ENCODE data around the gene DAPK2.

Gene DAPK2

DNA sequence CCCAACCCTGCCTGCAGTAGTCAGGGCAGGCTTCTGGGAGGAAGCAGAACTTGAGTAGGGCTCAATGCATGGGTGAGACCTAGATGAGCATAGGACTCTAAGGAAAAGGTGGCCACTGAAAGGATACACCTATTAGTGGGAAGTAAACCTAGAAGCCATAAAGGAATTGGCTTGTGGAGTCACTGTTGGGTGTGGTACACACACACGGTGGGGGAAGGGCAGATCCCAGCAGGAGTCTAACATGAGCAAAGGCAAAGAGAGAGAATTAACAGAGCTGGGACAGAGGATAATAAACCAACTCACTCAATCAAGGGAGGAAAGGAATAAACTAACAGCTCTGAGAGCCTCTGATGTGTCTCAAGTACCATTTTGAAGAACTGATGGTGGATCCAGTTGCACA, 23.1 kb downstream of the DAPK2 start:
- no peak for DNase-seq (ENCODE audit: low read depth)

DNA sequence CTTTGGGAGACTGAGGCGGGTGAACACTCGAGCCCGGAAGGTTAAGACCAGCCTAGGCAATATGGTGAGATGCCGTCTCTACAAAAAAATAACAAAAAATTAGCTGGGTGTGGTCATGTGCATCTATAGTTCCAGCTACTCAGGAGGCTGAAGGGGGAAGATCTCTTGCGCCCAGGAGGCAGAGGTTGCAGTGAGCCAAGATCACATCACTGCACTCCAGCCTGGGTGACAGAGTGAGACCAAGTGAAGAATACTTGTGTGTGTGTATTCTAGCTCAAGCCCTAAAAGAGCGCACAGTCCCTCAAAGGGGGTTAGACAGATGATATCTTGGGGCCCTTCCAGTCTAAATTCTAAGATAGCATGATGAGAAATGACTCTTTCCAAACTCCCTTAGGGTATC, 23.7 kb downstream of the DAPK2 start:
- DNase-seq (ENCODE audit: low read depth), result no peak

GRCh38 chr15:64019764-64020163, 26.5 kb downstream of the DAPK2 start:
- no peak for DNase-seq (ENCODE audit: low read depth)

DNA sequence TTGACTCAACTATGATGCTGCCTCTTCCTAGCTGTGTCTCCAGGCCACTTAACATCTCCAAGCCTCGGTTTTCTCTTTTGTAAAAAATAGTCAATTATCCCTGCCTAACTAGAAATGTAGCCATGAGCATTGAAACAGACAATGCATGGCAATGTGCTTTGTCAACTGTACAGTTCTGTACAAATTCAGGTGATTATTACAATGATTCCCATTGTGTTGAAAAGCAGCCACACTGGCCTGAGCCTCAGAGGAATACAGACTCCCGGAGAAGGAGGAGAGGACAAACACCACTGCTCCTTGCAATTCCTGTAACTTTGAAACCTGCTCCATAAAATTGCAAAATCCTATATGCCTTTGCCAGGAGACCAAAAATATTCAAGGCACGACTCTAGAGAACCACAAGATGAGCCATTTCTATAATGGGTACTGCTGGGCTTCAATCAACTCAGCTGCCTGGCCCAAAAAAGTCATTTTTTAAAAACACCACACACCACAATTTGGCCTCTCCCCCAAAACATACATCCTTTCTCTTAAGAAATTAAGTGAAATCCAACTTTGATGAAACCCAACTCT, 28.6 kb downstream of the DAPK2 start:
- DNase-seq (ENCODE audit: low read depth), result no peak

DNA sequence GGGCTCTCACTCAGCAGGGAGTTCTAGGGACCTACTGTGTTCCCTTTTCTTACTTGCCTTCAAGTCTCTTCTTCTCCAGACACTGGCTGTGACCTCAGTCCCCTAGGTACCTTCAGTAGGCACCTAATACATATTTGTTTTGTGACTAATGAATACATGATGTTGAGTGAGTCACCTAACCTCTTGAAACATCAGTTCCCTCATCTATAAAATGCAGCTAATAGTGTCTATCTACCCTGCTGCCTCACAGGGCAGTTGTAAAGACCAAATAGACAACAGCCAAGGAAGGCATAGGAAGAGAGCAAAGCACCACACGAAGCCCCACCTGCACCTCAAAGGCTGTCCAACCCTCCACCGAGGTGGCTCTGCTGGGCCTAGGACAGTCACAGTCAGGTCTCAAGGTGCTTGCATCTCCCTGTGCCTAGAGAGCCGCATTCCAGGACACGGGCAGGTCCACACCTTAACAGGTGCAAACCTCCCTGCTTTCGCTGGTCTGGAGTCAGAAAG, 29.1 kb downstream of the DAPK2 start:
- no peak for DNase-seq (ENCODE audit: low read depth)

DNA sequence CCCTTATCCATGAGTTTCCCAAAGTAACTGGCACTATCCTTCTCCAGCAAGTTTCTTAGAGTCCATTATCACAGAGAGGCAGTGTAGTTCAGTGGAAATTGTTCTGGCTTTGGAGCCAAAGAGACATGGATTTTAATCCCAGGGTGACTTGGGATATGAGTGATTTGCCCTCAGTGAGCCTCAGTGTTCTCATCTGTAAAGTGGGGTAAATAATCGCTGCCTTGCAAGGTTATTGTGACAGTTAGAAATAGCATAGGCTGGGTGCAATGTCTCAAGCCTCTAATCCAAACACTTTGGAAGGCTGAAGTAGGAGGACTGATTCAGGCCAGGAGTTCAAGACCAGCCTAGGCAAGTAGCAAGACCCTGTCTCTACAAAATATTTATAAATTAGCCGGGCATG, 30.0 kb downstream of the DAPK2 start:
- no peak for DNase-seq (ENCODE audit: low read depth)

DNA sequence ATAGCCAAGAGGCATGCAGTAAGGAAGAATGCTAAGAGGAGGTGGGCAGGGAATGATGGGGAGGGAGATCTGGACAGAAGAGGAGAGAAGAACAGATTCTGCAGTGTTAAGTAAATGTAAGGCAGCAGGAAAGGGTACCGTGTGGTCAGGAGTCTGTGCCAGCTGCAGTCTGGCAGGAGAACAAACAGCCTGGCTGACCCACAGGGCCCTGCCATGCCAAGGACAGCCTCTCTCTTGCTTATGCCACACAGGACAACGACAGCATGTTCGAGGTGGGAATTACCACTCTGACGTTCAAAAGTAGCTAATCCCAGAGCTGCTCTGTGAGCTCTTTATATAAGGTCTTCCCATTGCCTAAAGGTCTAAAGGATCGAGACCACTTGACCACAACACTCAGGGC, 31.3 kb downstream of the DAPK2 start:
- DNase-seq (ENCODE audit: low read depth), result no peak

- DNase-seq (ENCODE audit: low read depth), result no peak
Measured at GRCh38 chr15:64013179-64014062, 32.9 kb downstream of the DAPK2 start.

DNA sequence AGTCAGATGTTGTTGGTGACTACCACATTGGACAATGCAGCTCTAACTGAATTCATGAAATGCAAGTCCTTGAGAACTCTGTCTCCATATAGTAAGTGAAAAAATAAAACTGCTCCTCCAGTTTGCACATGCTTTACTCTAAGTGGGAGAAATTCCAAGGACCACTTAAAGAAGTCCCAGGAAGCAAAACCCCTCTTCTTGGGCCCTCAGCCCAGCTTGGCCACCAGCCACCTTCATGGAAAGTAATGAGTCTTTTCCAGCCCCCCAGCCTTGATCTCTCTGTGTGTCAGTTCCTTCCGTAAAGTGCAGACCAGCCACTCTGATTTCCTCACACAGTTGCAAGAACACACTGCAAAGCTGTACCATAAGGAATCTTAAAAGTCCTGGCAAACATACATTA, 34.5 kb downstream of the DAPK2 start:
- no peak for DNase-seq (ENCODE audit: low read depth)

DNA sequence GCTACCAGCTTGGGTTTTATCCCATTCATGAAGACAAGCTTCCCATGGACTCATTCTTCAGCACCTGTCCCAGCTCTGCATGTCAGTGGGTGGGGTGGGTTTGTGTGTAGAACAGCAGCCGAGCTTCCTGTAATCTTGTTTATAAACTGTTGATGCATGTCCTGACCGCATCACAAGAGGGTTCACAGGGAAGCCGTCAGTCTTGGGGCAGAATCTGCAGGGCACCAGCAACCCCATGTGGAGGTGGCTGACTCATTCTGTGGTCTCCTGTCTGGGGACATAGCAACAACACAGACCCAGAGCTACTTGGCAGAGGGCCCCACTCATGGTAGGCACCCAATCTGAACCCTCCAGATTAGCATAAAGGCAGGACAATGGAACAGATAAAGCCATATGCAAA, 35.6 kb downstream of the DAPK2 start:
- peak; percentile 69 for DNase-seq (ENCODE audit: low read depth)

DNA sequence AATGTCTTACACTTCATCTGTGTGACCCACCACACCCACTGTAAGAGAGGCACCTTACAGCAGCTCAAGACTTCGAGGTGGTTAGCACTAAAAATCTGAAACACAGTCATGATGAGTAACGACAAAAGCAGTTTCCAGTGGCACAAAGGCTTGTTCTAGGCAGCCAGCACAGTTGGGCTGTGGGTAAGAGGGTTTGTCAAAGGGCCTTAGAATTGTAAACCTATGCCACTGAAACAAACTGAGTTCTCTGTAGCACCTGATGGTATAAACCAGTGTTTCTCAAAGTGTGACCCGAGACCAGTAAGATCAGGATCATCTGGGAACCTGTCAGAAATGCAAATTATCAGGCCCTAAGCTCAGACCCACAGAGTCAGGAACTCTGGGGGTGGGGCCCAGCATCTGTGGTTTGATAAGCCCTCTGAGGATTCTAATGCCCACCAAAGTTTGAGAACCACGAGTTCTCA, 36.5 kb downstream of the DAPK2 start:
- DNase-seq (ENCODE audit: low read depth), result peak; percentile 8

DNA sequence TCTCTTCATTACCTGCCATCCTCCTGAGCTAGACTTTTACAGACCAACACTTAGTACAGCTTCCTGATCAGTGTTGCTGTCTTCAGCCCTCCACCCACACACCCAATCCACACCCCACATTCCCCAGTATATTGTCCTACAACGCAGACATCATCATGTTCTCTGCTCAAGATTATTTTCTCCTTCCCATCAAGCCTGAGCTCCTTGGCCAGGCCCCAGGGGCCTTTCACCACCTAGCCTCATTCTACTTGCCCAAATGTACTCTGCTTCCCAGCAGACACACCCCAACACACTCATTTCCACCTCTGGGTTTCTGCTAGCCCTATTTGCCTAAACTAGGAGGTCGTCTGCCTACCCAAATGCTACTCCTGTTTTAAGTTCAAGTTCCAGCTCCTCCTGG, 37.0 kb downstream of the DAPK2 start:
- DNase-seq (ENCODE audit: low read depth), result no peak

- no peak for DNase-seq (ENCODE audit: low read depth)
Measured at GRCh38 chr15:64008177-64008576, 38.1 kb downstream of the DAPK2 start.

GRCh38 chr15:64006642-64007041, 39.6 kb downstream of the DAPK2 start:
- no peak for DNase-seq (ENCODE audit: low read depth)

DNA sequence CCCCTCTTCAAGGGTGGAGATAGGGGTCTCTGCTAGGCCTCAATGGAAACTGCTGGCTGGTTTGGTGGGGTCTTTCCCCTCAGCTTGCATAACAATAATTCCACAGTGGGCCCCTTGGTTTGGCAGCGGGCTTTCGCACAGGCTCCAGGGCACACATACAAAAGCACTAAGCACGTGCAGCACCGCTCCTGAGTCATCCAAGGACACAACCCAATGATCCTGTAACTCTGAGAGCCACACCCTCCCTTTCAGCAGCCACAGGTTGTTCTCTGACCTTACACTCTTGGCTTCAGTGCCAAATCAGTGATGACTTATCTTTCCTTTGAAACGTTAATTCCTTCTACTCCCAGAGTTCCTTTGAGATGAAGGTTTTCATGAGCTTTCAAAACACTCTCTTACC, 41.7 kb downstream of the DAPK2 start:
- no peak for DNase-seq (ENCODE audit: low read depth)

DNA sequence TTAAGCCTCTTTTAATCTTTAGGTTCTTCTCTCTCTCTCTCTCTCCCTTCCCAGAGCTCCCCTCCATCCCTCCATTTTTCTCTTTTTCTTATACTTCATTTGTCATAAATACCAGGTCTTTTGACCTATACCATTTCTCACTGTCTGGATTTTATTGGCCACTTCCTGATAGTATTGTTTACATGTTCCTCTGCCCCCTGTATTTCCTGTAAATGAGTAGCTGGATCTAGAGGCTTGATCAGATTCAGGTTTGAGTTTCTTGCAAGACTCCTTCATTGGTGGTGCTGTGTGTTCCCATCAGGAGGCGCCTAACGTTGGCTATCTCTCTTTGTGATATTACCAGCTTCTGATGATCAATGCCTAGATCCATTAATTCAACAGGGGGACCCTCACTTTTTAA, 42.2 kb downstream of the DAPK2 start:
- no peak for DNase-seq (ENCODE audit: low read depth)

DNA sequence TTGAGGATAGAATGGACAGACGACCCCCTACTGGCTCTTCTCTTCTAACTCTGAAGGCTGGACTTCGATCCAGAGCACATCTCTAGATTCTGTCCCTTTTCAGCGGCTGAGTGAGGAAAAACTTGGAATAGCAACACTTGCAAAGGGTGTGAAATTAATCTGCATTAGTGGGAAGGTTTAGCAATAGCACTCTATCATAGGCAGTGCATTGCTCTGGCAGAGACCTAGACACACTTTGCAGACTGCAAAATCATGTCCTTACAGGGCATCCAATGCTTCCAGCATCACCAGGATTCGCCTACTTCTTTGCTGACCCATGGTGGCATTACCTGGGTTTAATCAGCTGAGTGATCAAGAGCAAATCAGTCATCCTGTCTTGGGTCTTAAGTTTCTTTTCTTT, 43.1 kb downstream of the DAPK2 start:
- no peak for DNase-seq (ENCODE audit: low read depth)

- DNase-seq (ENCODE audit: low read depth), result no peak
Measured at GRCh38 chr15:64001148-64001547, 45.1 kb downstream of the DAPK2 start.

GRCh38 chr15:64000183-64000951, 45.9 kb downstream of the DAPK2 start:
- DNase-seq (ENCODE audit: low read depth), result no peak

DNA sequence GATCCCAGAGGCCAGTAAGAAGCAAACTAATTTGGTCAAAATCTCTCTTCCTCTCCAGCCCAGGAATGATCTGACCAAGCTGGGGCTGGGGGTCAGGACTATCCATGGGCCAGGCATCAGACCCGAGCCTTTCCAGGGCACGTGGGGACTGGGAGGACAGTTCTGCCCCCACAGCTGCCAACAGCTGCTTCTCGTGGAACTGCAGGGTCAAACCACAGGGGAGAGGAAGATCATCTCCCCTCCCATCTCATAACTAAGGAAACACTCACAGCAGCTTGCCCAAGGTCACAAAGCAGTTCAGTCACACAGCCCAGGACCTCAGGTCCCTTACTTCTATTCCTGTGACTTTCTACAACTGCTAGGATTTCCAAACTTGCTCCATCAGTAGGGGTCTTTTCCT, 47.1 kb downstream of the DAPK2 start:
- no peak for DNase-seq (ENCODE audit: low read depth)

DNA sequence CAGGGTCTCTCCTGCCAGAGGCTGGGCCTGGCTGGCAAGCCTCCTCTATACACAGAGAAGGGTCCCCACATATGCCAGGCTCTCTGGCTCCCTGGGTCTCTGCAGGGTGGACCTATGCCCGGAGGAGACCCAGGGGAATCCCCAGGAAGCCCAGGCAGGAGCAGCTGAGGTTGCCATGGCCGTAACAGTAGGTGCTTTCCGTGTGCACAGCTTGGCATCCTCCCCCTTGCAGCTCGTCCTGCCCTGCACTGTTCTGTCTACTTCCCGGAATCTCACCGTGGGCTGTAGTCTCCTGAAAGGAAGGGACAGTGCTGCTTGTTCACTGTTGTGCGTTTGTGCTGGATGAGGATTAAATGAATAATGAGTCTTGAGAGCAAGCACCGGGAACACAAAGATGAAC, 47.8 kb downstream of the DAPK2 start:
- no peak for DNase-seq (ENCODE audit: low read depth)

- no peak for DNase-seq (ENCODE audit: low read depth)
Measured at GRCh38 chr15:63997715-63998442, 48.4 kb downstream of the DAPK2 start.
